Measurements from ENCODE around the gene ZFHX3. TPM values are rescaled to one million over a fixed set of nuclear protein-coding genes. Genes with fewer than 3 reads are reported as not detected.

The ZFHX3 gene
- total RNA-seq (under 1 TPM; 0.63 to 0.64 TPM), total RNA-seq (0.06 to 13.4 (median 2.1) reads per million in 172 experiments)
- 0.91 TPM for polyA plus RNA-seq (2013, experiment 1 of 2)
- polyA plus RNA-seq (2013, experiment 2 of 2), result 1.1 TPM

- no peak within 1 kb of the TSS for H3K27ac Mint-ChIP-seq
- H3K4me3 Mint-ChIP-seq, result no peak within 1 kb of the TSS
- POLR2A ChIA-PET, result no interaction called here
- H3K36me3 ChIP-seq (ENCODE audit: insufficient read depth, low read length), result no peaks in the 10 kb centered on the region
- peak within 1 kb of the TSS; percentile 37 for H3K4me3 ChIP-seq (ENCODE audit: low read length)
- H3K4me1 Mint-ChIP-seq (ENCODE audit: low read depth), result no peaks in the 10 kb centered on the region
- no peaks in the 10 kb centered on the region for H3K9me3 Mint-ChIP-seq
- peaks cover 7 to 22% of the 10 kb centered on the region in 2 experiments for H3K27me3 ChIP-seq (ENCODE audit: control insufficient read depth in 1 of 2, insufficient read depth in 2 of 2, low read length in 2 of 2)
- DNase-seq (peak in 8 of 14 experiments; percentile 10 to 68 (median 26)), ATAC-seq (ENCODE audit: poor library complexity) (peak; percentile 59)
- H3K27ac ChIP-seq (ENCODE audit: low read depth in 1 of 2, low read length in 2 of 2), result no peak within 1 kb of the TSS
- CTCF ChIA-PET, result no interaction called here
- peaks cover 5% of the 10 kb centered on the region for H3K4me1 ChIP-seq (ENCODE audit: insufficient read depth, low read length)
- intact Hi-C loops (cut with DNase I, micrococcal nuclease), result no loop called here
- H3K9me3 ChIP-seq (ENCODE audit: control insufficient read depth in 1 of 2, insufficient read depth in 1 of 2, low read length in 2 of 2), result no peaks in the 10 kb centered on the region
- no peak for TF ChIP-seq CTCF (IDR thresholded peaks at IDR 0.05)
- H3K27me3 Mint-ChIP-seq, result peaks cover 37% of the 10 kb centered on the region
- no peaks in the 10 kb centered on the region for H3K36me3 Mint-ChIP-seq (ENCODE audit: low read depth)
Observed at GRCh38 chr16:73047536-73048291, at the start of gene ZFHX3. TSS of gene ZFHX3 (minus strand) at chr16:73048128. CDS start at chr16:72960145, 87,983 bp downstream.

- no peak overlapping the region for H3K4me3 Mint-ChIP-seq
- CTCF ChIA-PET, result no interaction called here
- peaks cover 0 to 9% of the 10 kb centered on the region in 2 experiments for H3K9me3 ChIP-seq (ENCODE audit: control insufficient read depth in 1 of 2, insufficient read depth in 1 of 2, low read length in 2 of 2)
- H3K27ac ChIP-seq (ENCODE audit: low read depth in 1 of 2, low read length in 2 of 2), result no peak overlapping the region
- H3K9me3 Mint-ChIP-seq, result no peaks in the 10 kb centered on the region
- H3K27ac Mint-ChIP-seq, result no peak overlapping the region
- peaks cover 12% of the 10 kb centered on the region for H3K4me1 Mint-ChIP-seq (ENCODE audit: low read depth)
- H3K27me3 Mint-ChIP-seq, result no peaks in the 10 kb centered on the region
- H3K4me1 ChIP-seq (ENCODE audit: insufficient read depth, low read length), result no peaks in the 10 kb centered on the region
- DNase-seq (no peak), ATAC-seq (ENCODE audit: poor library complexity) (no peak)
- POLR2A ChIA-PET, result no interaction called here
- intact Hi-C loops (cut with DNase I, micrococcal nuclease), result no loop called here
- H3K36me3 ChIP-seq (ENCODE audit: insufficient read depth, low read length), result no peaks in the 10 kb centered on the region
- TF ChIP-seq CTCF (IDR thresholded peaks at IDR 0.05), result no peak
- no peaks in the 10 kb centered on the region for H3K36me3 Mint-ChIP-seq (ENCODE audit: low read depth)
- no peaks in the 10 kb centered on the region for H3K27me3 ChIP-seq (ENCODE audit: control insufficient read depth in 1 of 2, insufficient read depth in 2 of 2, low read length in 2 of 2)
- H3K4me3 ChIP-seq (ENCODE audit: low read length), result no peak overlapping the region
Observed at GRCh38 chr16:73096510-73096909, 48.6 kb upstream of the ZFHX3 start.

- peaks cover 0 to 5% of the 10 kb centered on the region in 2 experiments for H3K9me3 ChIP-seq (ENCODE audit: control insufficient read depth in 1 of 2, insufficient read depth in 1 of 2, low read length in 2 of 2)
- Mint-ChIP-seq H3K27me3 (no peaks in the 10 kb centered on the region), H3K4me3 (no peak overlapping the region), H3K27ac (no peak overlapping the region), H3K36me3 (ENCODE audit: low read depth) (no peaks in the 10 kb centered on the region), H3K9me3 (no peaks in the 10 kb centered on the region), H3K4me1 (ENCODE audit: low read depth) (peaks cover 12% of the 10 kb centered on the region)
- H3K27ac ChIP-seq (ENCODE audit: low read depth in 1 of 2, low read length in 2 of 2), result no peak overlapping the region
- TF ChIP-seq CTCF (IDR thresholded peaks at IDR 0.05), result no peak
- H3K36me3 ChIP-seq (ENCODE audit: insufficient read depth, low read length), result no peaks in the 10 kb centered on the region
- ChIA-PET POLR2A (no interaction called here), CTCF (no interaction called here)
- no peaks in the 10 kb centered on the region for H3K4me1 ChIP-seq (ENCODE audit: insufficient read depth, low read length)
- DNase-seq, result no peak
- H3K4me3 ChIP-seq (ENCODE audit: low read length), result no peak overlapping the region
- intact Hi-C loops (cut with DNase I, micrococcal nuclease), result no loop called here
- no peak for ATAC-seq (ENCODE audit: poor library complexity)
- no peaks in the 10 kb centered on the region for H3K27me3 ChIP-seq (ENCODE audit: control insufficient read depth in 1 of 2, insufficient read depth in 2 of 2, low read length in 2 of 2)
Observed at GRCh38 chr16:73095885-73096421, 48.0 kb upstream of the ZFHX3 start.

All from CD4-positive, alpha-beta T cell (primary cell).